B cell (primary cell): ENCODE results near the gene PHLDB3.
"Not testable (repeated sequence)": the region's sequence is repeated elsewhere in the genome, so short reads cannot be mapped to it uniquely, and the experiment has no call there.

Source experiments
- EZH2 ChIP-seq: IDR thresholded peaks from 2 replicates; pipeline ENCODE4 v1.6.1; 2012; ENCODE audit warnings: borderline replicate concordance, low read depth, mild to moderate bottlenecking, moderate library complexity, low read length; ENCODE audit not compliant: insufficient read depth, poor library complexity, severe bottlenecking
- TF ChIP-seq, protein P1 (sequence below): fragments of 200-600 bp; IDR thresholded peaks from one replicate; pipeline ENCODE4 v1.8.0; 2022; ENCODE audit warnings: antibody characterized with exemption, mild to moderate bottlenecking

DNA sequence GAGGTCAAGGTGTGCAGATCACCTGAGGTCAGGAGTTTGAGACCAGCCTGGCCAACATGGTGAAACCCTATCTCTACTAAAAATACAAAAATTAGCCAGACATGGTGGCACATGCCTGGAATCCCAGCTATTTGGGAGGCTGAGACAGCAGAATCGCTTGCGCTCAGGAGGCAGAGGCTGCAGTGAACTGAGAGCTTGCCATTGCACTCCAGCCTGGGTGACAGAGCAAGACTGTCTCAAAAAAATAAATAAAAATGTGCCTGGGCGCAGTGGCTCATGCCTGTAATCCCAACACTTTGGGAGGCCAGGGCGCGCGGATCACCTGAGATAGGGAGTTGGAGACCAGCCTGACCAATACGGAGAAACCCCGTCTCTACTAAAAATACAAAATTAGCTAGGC is 19.1 kb upstream of the PHLDB3 start:
- TF ChIP-seq EZH2: not testable (repeated sequence)
- TF ChIP-seq, protein P1, sequence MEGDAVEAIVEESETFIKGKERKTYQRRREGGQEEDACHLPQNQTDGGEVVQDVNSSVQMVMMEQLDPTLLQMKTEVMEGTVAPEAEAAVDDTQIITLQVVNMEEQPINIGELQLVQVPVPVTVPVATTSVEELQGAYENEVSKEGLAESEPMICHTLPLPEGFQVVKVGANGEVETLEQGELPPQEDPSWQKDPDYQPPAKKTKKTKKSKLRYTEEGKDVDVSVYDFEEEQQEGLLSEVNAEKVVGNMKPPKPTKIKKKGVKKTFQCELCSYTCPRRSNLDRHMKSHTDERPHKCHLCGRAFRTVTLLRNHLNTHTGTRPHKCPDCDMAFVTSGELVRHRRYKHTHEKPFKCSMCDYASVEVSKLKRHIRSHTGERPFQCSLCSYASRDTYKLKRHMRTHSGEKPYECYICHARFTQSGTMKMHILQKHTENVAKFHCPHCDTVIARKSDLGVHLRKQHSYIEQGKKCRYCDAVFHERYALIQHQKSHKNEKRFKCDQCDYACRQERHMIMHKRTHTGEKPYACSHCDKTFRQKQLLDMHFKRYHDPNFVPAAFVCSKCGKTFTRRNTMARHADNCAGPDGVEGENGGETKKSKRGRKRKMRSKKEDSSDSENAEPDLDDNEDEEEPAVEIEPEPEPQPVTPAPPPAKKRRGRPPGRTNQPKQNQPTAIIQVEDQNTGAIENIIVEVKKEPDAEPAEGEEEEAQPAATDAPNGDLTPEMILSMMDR: not testable (repeated sequence)
